OCI-LY1 (cell line): Measurements from ENCODE around the gene RBM44.
"Not testable (repeated sequence)": the region's sequence is repeated elsewhere in the genome, so short reads cannot be mapped to it uniquely, and the experiment has no call there.

ENCODE experiments used
- H2AFZ ChIP-seq: fragments of 200-600 bp; sonication (generic), shearing (Covaris generic); 2 replicates; pipeline ENCODE4 v1.6.0; 2014; ENCODE audit warnings: antibody characterized with exemption, mild to moderate bottlenecking, low read length
- H3F3A ChIP-seq: fragments of 200-600 bp; sonication (generic), shearing (Covaris generic); 2 replicates; pipeline ENCODE4 v1.6.0; 2014; ENCODE audit warnings: mild to moderate bottlenecking, antibody characterized with exemption, low read length, moderate library complexity; ENCODE audit not compliant: insufficient read depth
- H3K27ac ChIP-seq: fragments of 200-600 bp; sonication (generic); 2 replicates; pipeline ENCODE4 v1.5.1; 2014; ENCODE audit warnings: low read length, mixed run types, mild to moderate bottlenecking, low read depth; ENCODE audit not compliant: poor library complexity, severe bottlenecking
- H3K27me3 ChIP-seq: fragments of 200-600 bp; sonication (generic); 2 replicates; pipeline ENCODE4 v1.6.0; 2014; ENCODE audit warnings: antibody characterized with exemption, mild to moderate bottlenecking, low read length, moderate library complexity; ENCODE audit not compliant: insufficient read depth
- H3K36me3 ChIP-seq: fragments of 200-600 bp; sonication (generic); 2 replicates; pipeline ENCODE4 v1.6.1; 2014; ENCODE audit warnings: mild to moderate bottlenecking, antibody characterized with exemption, low read length, moderate library complexity, mixed read lengths; ENCODE audit not compliant: insufficient read depth
- H3K4me1 ChIP-seq: fragments of 200-600 bp; sonication (generic); 2 replicates; pipeline ENCODE4 v1.5.1; 2014; ENCODE audit warnings: mild to moderate bottlenecking, low read length, moderate library complexity; ENCODE audit not compliant: insufficient read depth, severe bottlenecking
- H3K4me2 ChIP-seq: fragments of 200-600 bp; sonication (generic), shearing (Covaris generic); 2 replicates; pipeline ENCODE4 v1.6.1; 2014; ENCODE audit warnings: low read length
- H3K4me3 ChIP-seq: fragments of 200-600 bp; sonication (generic); 2 replicates; pipeline ENCODE4 v1.5.1; 2014; ENCODE audit warnings: low read length, low read depth, mild to moderate bottlenecking, mixed read lengths; ENCODE audit not compliant: poor library complexity, severe bottlenecking
- H3K79me2 ChIP-seq: fragments of 200-600 bp; shearing (Covaris generic); 2 replicates; pipeline ENCODE4 v1.6.1; 2016; ENCODE audit warnings: mixed run types, low read length, mixed read lengths; ENCODE audit not compliant: insufficient read depth
- H3K9ac ChIP-seq: fragments of 200-600 bp; sonication (generic), shearing (Covaris generic); 2 replicates; pipeline ENCODE4 v1.6.1; 2014; ENCODE audit warnings: mild to moderate bottlenecking, low read length, mixed read lengths
- H3K9me2 ChIP-seq: fragments of 200-600 bp; sonication (generic), shearing (Covaris generic); 2 replicates; pipeline ENCODE4 v1.6.1; 2014; ENCODE audit warnings: low read depth, mild to moderate bottlenecking, low read length, mixed read lengths
- H3K9me3 ChIP-seq: fragments of 200-600 bp; shearing (Covaris generic); 2 replicates; pipeline ENCODE4 v1.6.1; 2014; ENCODE audit warnings: low read length, mixed read lengths
- H4K20me1 ChIP-seq: fragments of 200-600 bp; sonication (generic), shearing (Covaris generic); 2 replicates; pipeline ENCODE4 v1.6.0; 2016; ENCODE audit warnings: mild to moderate bottlenecking, low read length; ENCODE audit not compliant: insufficient read depth
- CTCF ChIP-seq: fragments of 200-600 bp; sonication (generic), shearing (Covaris generic); IDR thresholded peaks from 2 replicates; pipeline ENCODE4 v1.5.1; 2017; ENCODE audit warnings: mild to moderate bottlenecking, antibody characterized with exemption, low read length, moderate library complexity, mixed read lengths
- EZH2 ChIP-seq: fragments of 200-600 bp; sonication (generic), shearing (Covaris generic); IDR thresholded peaks from 2 replicates; pipeline ENCODE4 v1.8.0; 2017; ENCODE audit warnings: borderline replicate concordance, mixed run types, mild to moderate bottlenecking, antibody characterized with exemption, low read length, moderate library complexity, mixed read lengths

The RBM44 gene

GRCh38 chr2:237798236-237799059, at the start of gene RBM44:
RBM44 (plus strand) TSS chr2:237798779; CDS start chr2:237813610, 14,831 bp downstream.
- no peak within 1 kb of the TSS for H3K27ac ChIP-seq
- H3K4me3 ChIP-seq, result no peak within 1 kb of the TSS
- H3F3A ChIP-seq, result no peaks in the 10 kb centered on the region
- no peak within 1 kb of the TSS for H3K4me2 ChIP-seq
- no peak within 1 kb of the TSS for H3K9ac ChIP-seq
- H3K9me3 ChIP-seq, result no peaks in the 10 kb centered on the region
- no peak for TF ChIP-seq CTCF
- TF ChIP-seq EZH2, result no peak
- no peaks in the 10 kb centered on the region for H3K79me2 ChIP-seq
- no peaks in the 10 kb centered on the region for H3K36me3 ChIP-seq
- no peaks in the 10 kb centered on the region for H4K20me1 ChIP-seq
- no peak within 1 kb of the TSS for H2AFZ ChIP-seq
- H3K9me2 ChIP-seq, result no peaks in the 10 kb centered on the region
- no peaks in the 10 kb centered on the region for H3K27me3 ChIP-seq
- no peaks in the 10 kb centered on the region for H3K4me1 ChIP-seq

GRCh38 chr2:237749002-237749401, 49.6 kb upstream of the RBM44 start:
- Histone ChIP-seq H3K36me3 (peaks cover 66% of the 10 kb centered on the region), H3K4me2 (no peak overlapping the region), H3K9ac (no peak overlapping the region), H3K4me3 (no peak overlapping the region), H3K79me2 (no peaks in the 10 kb centered on the region), H3K9me2 (no peaks in the 10 kb centered on the region), H3K27ac (no peak overlapping the region), H2AFZ (no peak overlapping the region), H3K27me3 (no peaks in the 10 kb centered on the region), H3K9me3 (no peaks in the 10 kb centered on the region), H3F3A (no peaks in the 10 kb centered on the region), H3K4me1 (peaks cover 6% of the 10 kb centered on the region), H4K20me1 (no peaks in the 10 kb centered on the region)
- TF ChIP-seq CTCF (no peak), EZH2 (no peak)

- H3K9me2 ChIP-seq, result no peaks in the 10 kb centered on the region
- no peak for TF ChIP-seq EZH2
- no peak for TF ChIP-seq CTCF
- H3F3A ChIP-seq, result no peaks in the 10 kb centered on the region
- no peak overlapping the region for H3K27ac ChIP-seq
- peaks cover 76% of the 10 kb centered on the region for H3K36me3 ChIP-seq
- H3K9ac ChIP-seq, result no peak overlapping the region
- no peaks in the 10 kb centered on the region for H3K79me2 ChIP-seq
- H3K9me3 ChIP-seq, result no peaks in the 10 kb centered on the region
- no peaks in the 10 kb centered on the region for H3K27me3 ChIP-seq
- H3K4me1 ChIP-seq, result no peaks in the 10 kb centered on the region
- no peak overlapping the region for H3K4me3 ChIP-seq
- H4K20me1 ChIP-seq, result no peaks in the 10 kb centered on the region
- no peak overlapping the region for H2AFZ ChIP-seq
- no peak overlapping the region for H3K4me2 ChIP-seq
Measured at GRCh38 chr2:237749961-237750360, 48.6 kb upstream of the RBM44 start.

GRCh38 chr2:237750441-237750840, 48.1 kb upstream of the RBM44 start:
- H3K9ac ChIP-seq, H3K4me1 ChIP-seq, H3K79me2 ChIP-seq, H3K4me3 ChIP-seq, H3K27ac ChIP-seq, H4K20me1 ChIP-seq, H2AFZ ChIP-seq, H3K27me3 ChIP-seq, H3K9me2 ChIP-seq, H3K4me2 ChIP-seq, H3K9me3 ChIP-seq, H3F3A ChIP-seq: not testable (repeated sequence)
- peaks cover 81% of the 10 kb centered on the region for H3K36me3 ChIP-seq
